ENCODE results near the gene SLC5A10.

DNA sequence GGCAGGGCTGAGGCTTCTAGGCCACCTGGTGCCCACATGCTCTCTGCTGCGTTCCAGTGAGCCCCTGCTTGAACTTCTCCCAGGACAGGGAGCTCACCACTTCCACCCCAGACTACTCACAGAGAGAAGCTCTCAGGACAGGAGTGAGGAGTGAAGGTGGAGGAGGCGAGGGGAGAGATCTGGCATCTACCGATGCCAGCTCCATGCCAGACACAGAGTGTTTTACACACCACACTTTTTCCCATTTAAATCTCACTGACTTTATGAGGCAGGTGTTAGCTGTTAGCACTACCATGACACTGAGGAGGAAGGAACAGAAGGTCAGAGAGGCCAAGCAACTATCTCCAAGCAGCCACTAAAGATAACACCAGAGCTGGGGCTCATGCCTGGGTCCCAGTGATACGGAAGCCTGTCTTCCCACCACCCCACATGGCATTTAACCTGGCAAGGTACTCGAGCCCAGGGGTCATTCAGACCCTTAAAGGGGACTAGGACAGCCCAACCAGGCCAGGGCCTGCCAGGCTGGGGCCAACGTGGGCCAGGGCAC, 45.8 kb downstream of the SLC5A10 start:
- TF ChIP-seq, protein P1, sequence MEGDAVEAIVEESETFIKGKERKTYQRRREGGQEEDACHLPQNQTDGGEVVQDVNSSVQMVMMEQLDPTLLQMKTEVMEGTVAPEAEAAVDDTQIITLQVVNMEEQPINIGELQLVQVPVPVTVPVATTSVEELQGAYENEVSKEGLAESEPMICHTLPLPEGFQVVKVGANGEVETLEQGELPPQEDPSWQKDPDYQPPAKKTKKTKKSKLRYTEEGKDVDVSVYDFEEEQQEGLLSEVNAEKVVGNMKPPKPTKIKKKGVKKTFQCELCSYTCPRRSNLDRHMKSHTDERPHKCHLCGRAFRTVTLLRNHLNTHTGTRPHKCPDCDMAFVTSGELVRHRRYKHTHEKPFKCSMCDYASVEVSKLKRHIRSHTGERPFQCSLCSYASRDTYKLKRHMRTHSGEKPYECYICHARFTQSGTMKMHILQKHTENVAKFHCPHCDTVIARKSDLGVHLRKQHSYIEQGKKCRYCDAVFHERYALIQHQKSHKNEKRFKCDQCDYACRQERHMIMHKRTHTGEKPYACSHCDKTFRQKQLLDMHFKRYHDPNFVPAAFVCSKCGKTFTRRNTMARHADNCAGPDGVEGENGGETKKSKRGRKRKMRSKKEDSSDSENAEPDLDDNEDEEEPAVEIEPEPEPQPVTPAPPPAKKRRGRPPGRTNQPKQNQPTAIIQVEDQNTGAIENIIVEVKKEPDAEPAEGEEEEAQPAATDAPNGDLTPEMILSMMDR (IDR thresholded peaks at IDR 0.05), result no peak
- TF ChIP-seq POLR2A (IDR thresholded peaks at IDR 0.05), result no peak
